GM18858 (cell line): Measurements from ENCODE around the gene SACS.
"Not testable (repeated sequence)": the region's sequence is repeated elsewhere in the genome, so short reads cannot be mapped to it uniquely, and the experiment has no call there.

Experiments used
- ATAC-seq: cut with Tn5 transposase; IDR thresholded peaks from one replicate; pipeline ENCODE4 v1.9.1; 2021; ENCODE audit not compliant: unreplicated experiment

Gene SACS

DNA sequence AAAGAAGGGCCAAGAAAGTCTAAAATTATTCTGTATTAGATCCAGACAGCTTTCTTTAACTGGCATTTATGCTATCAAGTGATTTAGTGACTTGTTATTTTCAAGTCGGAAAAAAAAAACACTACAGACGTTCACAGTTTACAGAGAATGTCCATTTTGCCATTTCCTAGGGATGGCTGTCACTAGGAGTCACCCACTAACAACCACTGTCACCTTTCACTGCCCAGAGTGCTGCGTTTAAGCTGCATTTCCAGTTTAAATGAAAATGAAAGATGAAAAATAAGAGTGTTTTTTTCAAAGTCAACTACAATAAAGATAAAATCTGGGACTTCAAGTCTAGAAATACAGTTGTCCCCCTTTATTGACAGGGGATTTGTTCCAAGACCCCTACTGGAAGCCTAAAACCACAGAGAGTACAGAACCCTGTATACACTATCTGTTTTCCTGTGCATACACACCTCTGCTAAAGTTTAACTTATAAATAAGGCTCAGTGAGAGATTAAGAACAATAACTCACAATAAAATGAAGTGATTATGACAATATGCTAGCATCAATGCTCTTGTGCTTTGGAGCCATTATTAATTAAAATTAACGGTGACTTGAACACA lies 112.5 kb downstream of the SACS start:
- ATAC-seq: peak; percentile 10

DNA sequence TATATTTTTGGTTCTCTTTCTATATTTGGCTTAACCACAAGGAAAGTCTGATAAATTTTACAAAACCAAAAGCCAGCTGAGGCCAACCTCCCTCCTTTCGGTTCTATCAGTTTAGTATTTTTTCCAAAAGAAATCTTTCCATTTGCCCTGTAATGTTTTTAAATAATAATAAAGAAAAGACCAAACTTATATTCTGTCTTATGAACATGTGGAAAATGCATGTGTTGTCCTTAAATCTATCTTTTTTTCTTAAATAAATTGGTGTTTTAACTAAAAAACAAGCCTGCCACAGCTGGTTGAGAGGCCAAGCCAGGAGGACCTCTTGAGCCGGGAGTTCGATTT lies 113.6 kb downstream of the SACS start:
- ATAC-seq: no peak

DNA sequence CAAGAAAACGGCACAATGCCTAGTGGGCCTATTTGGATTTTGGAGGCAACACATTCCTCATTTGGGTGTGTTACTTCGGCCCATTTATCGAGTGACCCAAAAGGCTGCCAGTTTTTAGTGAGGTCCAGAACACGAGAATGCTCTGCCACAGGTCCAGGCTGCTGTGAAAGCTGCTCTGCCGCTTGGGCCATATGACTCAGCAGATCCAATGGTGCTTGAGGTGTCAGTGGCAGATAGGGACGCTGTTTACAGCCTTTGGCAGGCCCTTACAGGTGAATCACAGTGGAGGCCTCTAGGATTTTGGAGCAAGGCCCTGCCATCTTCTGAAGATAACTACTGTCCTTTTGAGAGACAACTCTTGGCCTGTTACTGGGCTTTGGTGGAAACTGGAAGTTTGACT lies 118.7 kb downstream of the SACS start:
- ATAC-seq: not testable (repeated sequence)

DNA sequence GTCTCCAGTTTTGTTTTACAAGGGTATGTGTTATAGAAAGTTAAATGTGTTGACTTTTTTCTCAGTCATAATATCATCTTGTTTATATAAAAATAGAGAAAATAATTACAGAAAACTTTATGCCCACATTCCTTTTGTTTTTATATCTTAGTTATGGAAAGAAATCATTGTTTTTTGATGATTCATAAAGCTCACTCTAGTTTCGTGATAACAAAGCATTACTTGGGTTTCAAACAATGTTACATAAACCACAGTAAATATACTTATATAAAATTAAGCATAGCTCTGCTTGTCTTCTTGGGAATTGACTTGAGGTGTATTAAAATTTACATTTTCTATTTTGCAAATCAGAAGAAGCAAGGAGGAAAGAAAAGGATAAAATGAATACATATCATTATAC lies 140.9 kb downstream of the SACS start:
- ATAC-seq: no peak

DNA sequence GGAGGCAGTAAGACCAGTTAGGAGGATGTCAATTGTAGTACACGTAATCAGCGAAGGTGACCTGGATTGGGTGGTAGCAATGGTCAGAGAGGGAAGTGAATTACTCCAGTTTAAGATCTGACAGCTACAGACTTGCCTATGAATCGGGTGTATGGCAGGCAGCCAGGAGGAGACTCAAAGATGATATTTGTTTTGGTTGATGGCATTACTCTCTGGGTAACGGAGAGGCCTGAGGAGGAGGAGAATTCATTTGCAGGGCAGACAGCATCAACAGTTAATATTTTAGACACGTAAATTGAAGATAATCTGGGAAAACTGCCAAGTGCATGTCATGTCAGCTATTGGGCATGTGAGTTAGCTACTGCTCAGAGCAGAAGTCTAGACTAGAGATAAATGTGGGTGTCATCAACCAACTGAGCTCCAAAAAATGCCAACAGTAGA lies 143.6 kb downstream of the SACS start:
- ATAC-seq: no peak

DNA sequence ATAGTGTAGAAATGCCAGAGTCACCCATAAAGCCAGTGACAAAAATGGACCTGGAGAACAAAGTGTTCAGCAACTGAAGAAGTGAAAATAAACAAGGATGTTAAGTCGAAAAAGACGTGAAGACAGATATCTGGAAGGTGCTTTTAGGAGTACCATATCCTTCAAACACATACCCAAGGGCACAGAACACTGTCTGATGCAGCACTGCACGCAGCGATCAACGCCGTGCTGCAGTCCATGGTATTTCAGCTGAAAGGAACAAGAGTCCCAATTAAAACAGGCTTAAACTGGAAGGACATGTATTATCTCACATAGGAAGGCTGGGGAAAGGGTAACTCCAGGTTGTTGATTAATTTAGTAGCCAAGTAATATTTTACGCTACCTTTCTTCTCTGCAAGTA lies 144.5 kb downstream of the SACS start:
- no peak for ATAC-seq

DNA sequence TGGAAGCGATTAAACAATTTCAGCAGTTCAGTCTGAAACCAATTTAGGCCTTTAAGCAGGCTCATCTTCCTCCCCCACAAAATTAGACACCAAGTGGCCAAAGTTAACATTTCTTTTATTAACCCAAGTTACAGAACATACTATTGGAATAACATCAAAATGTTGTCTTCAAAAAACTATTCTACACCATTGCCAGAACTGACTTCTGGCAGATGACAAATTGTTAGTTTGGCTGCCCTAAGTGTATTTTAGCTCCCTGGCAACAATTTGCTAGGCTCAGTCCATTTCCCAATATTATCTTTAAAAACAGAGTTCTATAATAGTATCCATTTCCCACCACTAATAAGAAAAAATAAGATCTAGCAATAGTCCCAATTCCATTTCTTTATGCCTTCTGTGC lies 144.9 kb downstream of the SACS start:
- no peak for ATAC-seq

DNA sequence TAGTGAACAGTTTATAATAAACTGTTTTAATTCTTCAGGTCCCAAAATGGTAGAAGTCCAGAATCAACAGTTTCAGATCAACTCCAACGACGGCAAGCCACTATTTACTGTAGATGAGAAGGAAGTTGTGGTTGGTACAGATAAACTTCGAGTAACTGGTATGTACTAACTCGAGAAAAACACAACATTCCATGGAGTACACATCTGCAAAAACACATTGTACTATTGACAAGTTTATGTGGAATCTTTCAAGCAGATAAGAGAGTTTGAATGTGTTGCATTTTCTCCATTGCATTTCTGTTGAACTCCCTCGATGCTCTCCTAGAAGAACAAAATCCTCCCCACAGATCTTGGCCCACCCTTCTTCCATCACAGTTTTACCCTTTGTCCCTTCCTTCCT lies 154.2 kb downstream of the SACS start:
- no peak for ATAC-seq
